Smooth muscle cell (in vitro differentiated cells): ENCODE results near the gene TENM4. TPM values are rescaled to one million over a fixed set of nuclear protein-coding genes. Genes with fewer than 3 reads are reported as not detected.
"Not testable (repeated sequence)": the region's sequence is repeated elsewhere in the genome, so short reads cannot be mapped to it uniquely, and the experiment has no call there.

Source experiments
- DNase-seq: peaks from one replicate; lab custom pipeline; 2025; ENCODE audit not compliant: unreplicated experiment; lab: John Stamatoyannopoulos, UW
- H2AFZ ChIP-seq: fragments of 200-600 bp; sonication (generic); 2 replicates; pipeline ENCODE4 v1.6.0; 2016; ENCODE audit warnings: antibody characterized with exemption, low read depth, mild to moderate bottlenecking
- H3F3A ChIP-seq: fragments of 200-600 bp; sonication (generic); 2 replicates; pipeline ENCODE4 v1.6.0; 2017; ENCODE audit warnings: antibody characterized with exemption, low read depth
- H3K27ac ChIP-seq: fragments of 200-600 bp; sonication (generic); 2 replicates; pipeline ENCODE4 v1.5.1; 2016; ENCODE audit warnings: low read depth, mild to moderate bottlenecking
- H3K27me3 ChIP-seq: fragments of 200-600 bp; sonication (generic); 2 replicates; pipeline ENCODE4 v1.6.1; 2016; ENCODE audit warnings: low read depth, mild to moderate bottlenecking
- H3K36me3 ChIP-seq: fragments of 200-600 bp; sonication (generic); 2 replicates; pipeline ENCODE4 v1.5.1; 2016; ENCODE audit warnings: low read depth
- H3K4me1 ChIP-seq: fragments of 200-600 bp; sonication (generic); 2 replicates; pipeline ENCODE4 v1.5.1; 2016; ENCODE audit warnings: low read depth
- H3K4me2 ChIP-seq: fragments of 200-600 bp; sonication (generic); 2 replicates; pipeline ENCODE4 v1.6.0; 2016; ENCODE audit warnings: mild to moderate bottlenecking
- H3K4me3 ChIP-seq: fragments of 200-600 bp; sonication (generic); 2 replicates; pipeline ENCODE4 v1.5.1; 2016; ENCODE audit warnings: mild to moderate bottlenecking
- H3K79me2 ChIP-seq: fragments of 200-600 bp; sonication (generic); 2 replicates; pipeline ENCODE4 v1.6.0; 2016; ENCODE audit warnings: low read depth, mild to moderate bottlenecking
- H3K9ac ChIP-seq: fragments of 200-600 bp; sonication (generic); 2 replicates; pipeline ENCODE4 v1.6.0; 2016; ENCODE audit warnings: low read depth
- H3K9me3 ChIP-seq: fragments of 200-600 bp; sonication (generic); replicated peaks from 2 replicates; pipeline ENCODE4 v1.5.1; 2016; ENCODE audit warnings: low read depth
- H4K20me1 ChIP-seq: fragments of 200-600 bp; sonication (generic); 2 replicates; pipeline ENCODE4 v1.6.0; 2016; ENCODE audit warnings: low read depth
- WGBS: methylation state at CpG from one replicate; pipeline ENCODE4 v1.1.7; 2016; ENCODE audit warnings: low lambda C conversion rate; 5-methylcytosine and 5-hydroxymethylcytosine counted together
- polyA plus RNA-seq: library from polyadenylated mRNA; unstranded; fragments of >200 nt; fragmentation: Nextera tagmentation; extraction: Ambion mirVana; gene quantifications from 2 replicates; pipeline ENCODE4 v1.2.1, GENCODE V29; 2016
- total RNA-seq: library from RNA; depleted of rRNA; stranded (reverse); fragments of >200 nt; gene quantifications from 2 replicates; pipeline ENCODE4 v1.2.3, GENCODE V29; 2014
- TF ChIP-seq, protein P1 (sequence below): fragments of 200-600 bp; sonication (generic); IDR thresholded peaks from 2 replicates; pipeline ENCODE4 v1.5.1; 2017; ENCODE audit warnings: borderline replicate concordance, mild to moderate bottlenecking, antibody characterized with exemption; ENCODE audit not compliant: insufficient read depth, poor library complexity, severe bottlenecking

Gene TENM4
- total and polyA plus RNA-seq, 2 experiments from 2014 or later = 31.6 to 38.2 TPM

DNA sequence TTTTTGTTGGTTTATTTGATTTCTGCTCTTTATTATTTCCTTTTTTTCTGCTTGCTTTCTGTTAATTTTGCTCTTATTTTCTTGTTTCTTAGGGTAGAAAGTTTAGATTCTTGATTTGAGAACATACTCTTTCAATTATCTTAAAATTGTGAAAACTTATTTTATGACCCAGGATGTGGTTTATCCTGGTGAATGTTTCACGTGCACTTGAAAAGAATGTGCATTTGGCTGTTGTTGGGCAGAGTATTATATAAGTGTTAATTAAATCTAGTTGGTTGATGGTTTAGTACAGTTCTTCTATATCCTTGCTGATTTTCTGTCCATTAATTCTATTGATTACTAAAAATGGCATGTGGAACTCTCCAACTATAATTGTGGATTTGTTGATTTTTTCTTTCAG is 799.3 kb downstream of the TENM4 start:
- Histone ChIP-seq H2AFZ (no peak overlapping the region), H3K79me2 (no peaks in the 10 kb centered on the region), H3K27me3 (no peaks in the 10 kb centered on the region), H3K4me1 (no peaks in the 10 kb centered on the region), H4K20me1 (no peaks in the 10 kb centered on the region), H3K27ac (no peak overlapping the region), H3K4me3 (no peak overlapping the region), H3F3A (no peaks in the 10 kb centered on the region), H3K9me3 (no peaks in the 10 kb centered on the region), H3K9ac (no peak overlapping the region), H3K4me2 (no peak overlapping the region), H3K36me3 (no peaks in the 10 kb centered on the region)
- DNase-seq = no peak
- TF ChIP-seq, protein P1, sequence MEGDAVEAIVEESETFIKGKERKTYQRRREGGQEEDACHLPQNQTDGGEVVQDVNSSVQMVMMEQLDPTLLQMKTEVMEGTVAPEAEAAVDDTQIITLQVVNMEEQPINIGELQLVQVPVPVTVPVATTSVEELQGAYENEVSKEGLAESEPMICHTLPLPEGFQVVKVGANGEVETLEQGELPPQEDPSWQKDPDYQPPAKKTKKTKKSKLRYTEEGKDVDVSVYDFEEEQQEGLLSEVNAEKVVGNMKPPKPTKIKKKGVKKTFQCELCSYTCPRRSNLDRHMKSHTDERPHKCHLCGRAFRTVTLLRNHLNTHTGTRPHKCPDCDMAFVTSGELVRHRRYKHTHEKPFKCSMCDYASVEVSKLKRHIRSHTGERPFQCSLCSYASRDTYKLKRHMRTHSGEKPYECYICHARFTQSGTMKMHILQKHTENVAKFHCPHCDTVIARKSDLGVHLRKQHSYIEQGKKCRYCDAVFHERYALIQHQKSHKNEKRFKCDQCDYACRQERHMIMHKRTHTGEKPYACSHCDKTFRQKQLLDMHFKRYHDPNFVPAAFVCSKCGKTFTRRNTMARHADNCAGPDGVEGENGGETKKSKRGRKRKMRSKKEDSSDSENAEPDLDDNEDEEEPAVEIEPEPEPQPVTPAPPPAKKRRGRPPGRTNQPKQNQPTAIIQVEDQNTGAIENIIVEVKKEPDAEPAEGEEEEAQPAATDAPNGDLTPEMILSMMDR = no peak
- WGBS = 34% methylated on average over 1 of the region's 1 CpG

DNA sequence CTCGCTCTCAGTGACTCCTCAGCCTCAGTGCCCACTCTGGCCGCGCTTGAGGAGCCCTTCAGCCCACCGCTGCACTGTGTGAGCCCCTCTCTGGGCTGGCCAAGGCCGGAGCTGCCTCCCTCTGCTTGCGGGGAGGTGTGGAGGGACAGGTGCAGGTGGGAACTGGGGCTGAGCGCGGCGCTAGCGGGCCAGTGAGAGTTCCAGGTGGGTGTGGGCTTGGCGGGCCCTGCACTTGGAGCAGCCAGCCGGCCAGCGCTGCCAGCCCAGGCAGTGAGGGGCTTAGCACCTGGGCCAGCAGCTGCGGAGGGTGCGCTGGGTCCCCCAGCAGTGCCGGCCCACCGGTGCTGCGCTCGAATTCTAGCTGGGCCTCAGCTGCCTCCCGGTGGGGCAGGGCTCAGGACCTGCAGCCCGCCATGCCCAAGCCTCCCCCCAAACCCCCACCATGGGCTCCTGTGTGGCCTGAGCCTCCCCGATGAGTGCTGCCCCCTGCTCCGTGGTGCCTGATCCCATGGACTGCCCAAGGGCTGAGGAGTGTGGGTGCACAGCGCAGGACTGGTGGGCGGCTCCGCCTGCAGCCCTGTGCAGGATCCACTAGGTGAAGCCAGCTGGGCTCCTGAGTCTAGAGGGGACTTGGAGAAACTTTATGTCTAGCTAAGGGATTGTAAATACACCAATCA is 802.0 kb downstream of the TENM4 start:
- Histone ChIP-seq H2AFZ (no peak overlapping the region), H3K27me3 (no peaks in the 10 kb centered on the region), H3F3A (no peaks in the 10 kb centered on the region), H3K27ac (no peak overlapping the region), H3K9me3 (no peaks in the 10 kb centered on the region), H4K20me1 (no peaks in the 10 kb centered on the region), H3K9ac (no peak overlapping the region), H3K36me3 (no peaks in the 10 kb centered on the region), H3K4me3 (no peak overlapping the region), H3K4me2 (no peak overlapping the region), H3K79me2 (no peaks in the 10 kb centered on the region), H3K4me1 (no peaks in the 10 kb centered on the region)
- no peak for DNase-seq
- TF ChIP-seq, protein P1 = no peak
- WGBS = 95% methylated on average over 26 of the region's 26 CpGs

- not testable (repeated sequence) for H3K4me1 ChIP-seq, H3K27me3 ChIP-seq, H3K4me3 ChIP-seq, H3F3A ChIP-seq, H3K36me3 ChIP-seq, H3K27ac ChIP-seq, H2AFZ ChIP-seq, DNase-seq, H3K79me2 ChIP-seq, H4K20me1 ChIP-seq, H3K4me2 ChIP-seq, H3K9ac ChIP-seq, H3K9me3 ChIP-seq
- 96% methylated on average over 5 of the region's 5 CpGs for WGBS
Measured at GRCh38 chr11:78637527-78637926, 803.3 kb downstream of the TENM4 start.

DNA sequence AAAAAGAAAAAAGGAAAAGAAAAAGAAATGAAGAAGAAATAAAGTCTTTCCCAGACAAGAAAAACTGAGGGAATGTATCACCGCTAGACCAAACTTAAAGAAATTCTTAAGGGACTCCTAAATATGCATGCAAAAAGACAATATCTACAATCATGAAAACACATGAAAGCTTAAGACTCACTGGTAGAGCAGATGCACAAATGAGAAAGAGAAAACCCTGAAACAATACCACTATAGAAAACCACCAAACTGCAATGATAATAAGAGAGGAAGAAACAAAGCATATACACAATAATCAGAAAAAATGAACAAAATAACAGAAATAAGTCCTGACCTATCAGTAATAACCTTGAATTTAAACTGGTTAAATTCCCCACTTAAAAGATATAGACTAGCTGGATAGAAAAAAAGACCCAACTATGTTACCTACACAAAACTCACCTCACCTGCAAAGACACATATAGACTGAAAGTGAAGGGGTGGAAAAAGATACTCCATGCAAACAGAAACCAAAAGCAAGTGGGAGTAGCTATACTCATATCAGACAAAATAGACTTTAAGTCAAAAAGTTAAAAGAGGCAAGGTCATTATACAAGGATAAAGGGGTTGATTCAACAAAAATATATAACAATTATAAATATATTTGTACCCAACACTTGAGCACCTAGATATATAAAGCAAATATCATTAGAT is 804.9 kb downstream of the TENM4 start:
- no peak overlapping the region for H3K9ac ChIP-seq
- H3K36me3 ChIP-seq = no peaks in the 10 kb centered on the region
- H3K4me3 ChIP-seq = no peak overlapping the region
- TF ChIP-seq, protein P1 = no peak
- no peak overlapping the region for H3K27ac ChIP-seq
- H3K79me2 ChIP-seq = no peaks in the 10 kb centered on the region
- no peak overlapping the region for H3K4me2 ChIP-seq
- no peak for DNase-seq
- no peaks in the 10 kb centered on the region for H3K4me1 ChIP-seq
- no peaks in the 10 kb centered on the region for H4K20me1 ChIP-seq
- no peak overlapping the region for H2AFZ ChIP-seq
- H3F3A ChIP-seq = no peaks in the 10 kb centered on the region
- H3K9me3 ChIP-seq = no peaks in the 10 kb centered on the region
- 96% methylated on average over 1 of the region's 1 CpG for WGBS
- no peaks in the 10 kb centered on the region for H3K27me3 ChIP-seq
